DOHH2 (cell line): ENCODE data around the gene POP5.
A peak's percentile ranks its signal among the peaks of the same experiment; 100 is the strongest.

Experiments
- H3F3A ChIP-seq: fragments of 200-600 bp; sonication (generic), shearing (Covaris generic); 2 replicates; pipeline ENCODE4 v1.6.0; 2016; ENCODE audit warnings: antibody characterized with exemption, mild to moderate bottlenecking; ENCODE audit not compliant: control insufficient read depth, insufficient read depth
- H3K27ac ChIP-seq: fragments of 200-600 bp; sonication (generic); 2 replicates; pipeline ENCODE4 v1.5.1; 2014; ENCODE audit warnings: low read depth, mild to moderate bottlenecking, low read length, moderate library complexity
- H3K27me3 ChIP-seq: fragments of 200-600 bp; sonication (generic); 2 replicates; pipeline ENCODE4 v1.6.1; 2014; ENCODE audit warnings: mild to moderate bottlenecking, low read length, mixed read lengths; ENCODE audit not compliant: control insufficient read depth
- H3K36me3 ChIP-seq: fragments of 200-600 bp; sonication (generic); 2 replicates; pipeline ENCODE4 v1.6.1; 2014; ENCODE audit warnings: mild to moderate bottlenecking, low read length, moderate library complexity, mixed read lengths; ENCODE audit not compliant: control insufficient read depth
- H3K4me1 ChIP-seq: fragments of 200-600 bp; sonication (generic); 2 replicates; pipeline ENCODE4 v1.6.1; 2014; ENCODE audit warnings: mild to moderate bottlenecking, low read length, mixed read lengths; ENCODE audit not compliant: control insufficient read depth
- H3K4me2 ChIP-seq: fragments of 200-600 bp; sonication (generic); 2 replicates; pipeline ENCODE4 v1.6.0; 2014; ENCODE audit warnings: mild to moderate bottlenecking, low read length, moderate library complexity
- H3K4me3 ChIP-seq: fragments of 200-600 bp; sonication (generic); 2 replicates; pipeline ENCODE4 v1.5.1; 2014; ENCODE audit warnings: mild to moderate bottlenecking, low read length, mixed read lengths
- H3K79me2 ChIP-seq: fragments of 200-600 bp; sonication (generic); 2 replicates; pipeline ENCODE4 v1.6.1; 2014; ENCODE audit warnings: mild to moderate bottlenecking, low read length, mixed read lengths; ENCODE audit not compliant: control insufficient read depth
- H3K9me2 ChIP-seq: fragments of 200-600 bp; sonication (generic); replicated peaks from 2 replicates; pipeline ENCODE4 v1.6.1; 2014; ENCODE audit warnings: mild to moderate bottlenecking, low read length, mixed read lengths; ENCODE audit not compliant: control insufficient read depth
- H3K9me3 ChIP-seq: fragments of 200-600 bp; sonication (generic); 2 replicates; pipeline ENCODE4 v1.6.1; 2014; ENCODE audit warnings: antibody characterized with exemption, low read length, mixed read lengths; ENCODE audit not compliant: control insufficient read depth, insufficient read depth
- H4K20me1 ChIP-seq: fragments of 200-600 bp; sonication (generic); 2 replicates; pipeline ENCODE4 v1.6.0; 2014; ENCODE audit warnings: low read depth, mild to moderate bottlenecking, antibody characterized with exemption, low read length, moderate library complexity; ENCODE audit not compliant: control insufficient read depth, insufficient read depth
- EZH2phosphoT487 ChIP-seq: fragments of 200-600 bp; sonication (generic); IDR thresholded peaks from 2 replicates; pipeline ENCODE4 v1.6.1; 2017; ENCODE audit warnings: borderline replicate concordance, mild to moderate bottlenecking, antibody characterized with exemption, low read length, moderate library complexity, mixed read lengths
- TF ChIP-seq, protein P1 (sequence below): fragments of 200-600 bp; sonication (generic); IDR thresholded peaks from one replicate; pipeline ENCODE4 v1.5.1; 2014; ENCODE audit warnings: antibody characterized with exemption, mild to moderate bottlenecking, low read depth, low read length; ENCODE audit not compliant: poor library complexity, severe bottlenecking

POP5 gene

DNA sequence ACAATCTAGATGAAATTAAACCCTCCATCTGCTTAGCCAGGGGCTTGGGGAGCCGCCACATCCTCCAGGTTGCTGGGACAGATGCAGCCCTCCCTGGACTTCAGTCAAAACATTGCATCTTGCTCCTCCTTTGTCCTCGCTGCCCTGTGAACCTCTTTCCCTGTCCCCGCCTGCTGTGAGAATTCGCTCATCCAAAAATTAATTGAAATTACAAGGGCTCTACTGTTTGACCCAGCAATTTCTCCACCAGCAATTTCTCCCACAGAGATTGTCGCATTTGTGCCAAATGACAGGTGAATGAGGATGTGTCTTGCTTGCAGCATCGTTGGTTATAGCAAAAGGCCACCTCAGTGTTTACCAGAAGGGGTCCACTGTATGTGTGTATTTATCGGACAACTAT is 5.0 kb upstream of the POP5 start:
- no peak overlapping the region for H3K4me3 ChIP-seq
- H3F3A ChIP-seq, result peaks cover 3% of the 10 kb centered on the region; the same call in 1 of the 2 replicates
- H4K20me1 ChIP-seq, result no peaks in the 10 kb centered on the region
- no peak overlapping the region for H3K27ac ChIP-seq
- H3K4me2 ChIP-seq, result no peak overlapping the region
- H3K9me3 ChIP-seq, result no peaks in the 10 kb centered on the region
- H3K27me3 ChIP-seq, result peaks cover 20% of the 10 kb centered on the region
- TF ChIP-seq EZH2phosphoT487, result no peak
- TF ChIP-seq, protein P1, sequence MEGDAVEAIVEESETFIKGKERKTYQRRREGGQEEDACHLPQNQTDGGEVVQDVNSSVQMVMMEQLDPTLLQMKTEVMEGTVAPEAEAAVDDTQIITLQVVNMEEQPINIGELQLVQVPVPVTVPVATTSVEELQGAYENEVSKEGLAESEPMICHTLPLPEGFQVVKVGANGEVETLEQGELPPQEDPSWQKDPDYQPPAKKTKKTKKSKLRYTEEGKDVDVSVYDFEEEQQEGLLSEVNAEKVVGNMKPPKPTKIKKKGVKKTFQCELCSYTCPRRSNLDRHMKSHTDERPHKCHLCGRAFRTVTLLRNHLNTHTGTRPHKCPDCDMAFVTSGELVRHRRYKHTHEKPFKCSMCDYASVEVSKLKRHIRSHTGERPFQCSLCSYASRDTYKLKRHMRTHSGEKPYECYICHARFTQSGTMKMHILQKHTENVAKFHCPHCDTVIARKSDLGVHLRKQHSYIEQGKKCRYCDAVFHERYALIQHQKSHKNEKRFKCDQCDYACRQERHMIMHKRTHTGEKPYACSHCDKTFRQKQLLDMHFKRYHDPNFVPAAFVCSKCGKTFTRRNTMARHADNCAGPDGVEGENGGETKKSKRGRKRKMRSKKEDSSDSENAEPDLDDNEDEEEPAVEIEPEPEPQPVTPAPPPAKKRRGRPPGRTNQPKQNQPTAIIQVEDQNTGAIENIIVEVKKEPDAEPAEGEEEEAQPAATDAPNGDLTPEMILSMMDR, result no peak
- no peaks in the 10 kb centered on the region for H3K79me2 ChIP-seq
- H3K9me2 ChIP-seq, result no peaks in the 10 kb centered on the region
- peaks cover 26% of the 10 kb centered on the region for H3K4me1 ChIP-seq
- H3K36me3 ChIP-seq, result no peaks in the 10 kb centered on the region

DNA sequence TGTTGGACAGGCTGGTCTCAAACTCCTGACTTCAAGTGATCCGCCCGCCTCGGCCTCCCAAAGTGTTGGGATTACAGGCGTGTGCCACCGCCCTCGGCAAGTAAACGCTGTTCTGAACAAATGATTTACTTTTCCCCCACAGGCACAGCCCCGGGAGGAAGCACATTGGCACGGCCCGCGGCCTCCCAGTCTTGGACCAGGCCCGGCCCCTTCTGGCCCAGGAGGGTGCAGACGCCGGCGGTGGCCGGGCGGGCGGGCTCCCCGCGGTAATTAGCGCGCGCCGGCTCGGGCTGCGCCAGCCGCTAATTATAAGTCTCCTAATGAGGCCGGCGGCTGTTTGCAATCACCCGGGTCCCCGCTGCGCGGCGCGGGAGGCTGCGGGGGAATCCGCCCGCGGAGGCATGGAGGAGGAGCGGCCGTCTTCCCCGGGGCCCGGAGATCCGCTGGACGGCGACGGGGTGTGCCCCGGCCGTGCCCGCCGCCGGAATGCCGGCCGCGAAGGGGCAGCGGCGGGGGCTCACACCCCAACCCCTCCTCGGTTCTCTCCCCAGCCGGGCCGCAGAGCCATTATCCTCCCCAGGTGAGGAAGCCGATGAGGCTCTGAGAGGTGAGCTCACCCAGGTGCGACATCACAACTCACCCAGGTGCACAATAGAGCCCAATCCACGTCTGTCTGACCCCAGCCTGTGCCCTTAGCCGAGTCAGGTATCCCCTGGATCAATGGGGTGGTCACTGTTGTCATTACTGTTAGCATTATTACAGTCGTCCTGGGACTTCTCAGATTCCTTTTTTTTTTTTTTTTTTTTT is 3.3 kb upstream of the POP5 start:
- H3K9me3 ChIP-seq, result no peaks in the 10 kb centered on the region
- H3K4me3 ChIP-seq, result peak overlapping the region; percentile 60
- H3K4me2 ChIP-seq, result peak overlapping the region; percentile 55
- H3K36me3 ChIP-seq, result peaks cover 5% of the 10 kb centered on the region
- no peaks in the 10 kb centered on the region for H4K20me1 ChIP-seq
- H3F3A ChIP-seq, result peaks cover 3% of the 10 kb centered on the region; the same call in 1 of the 2 replicates
- peaks cover 37% of the 10 kb centered on the region for H3K4me1 ChIP-seq
- H3K9me2 ChIP-seq, result no peaks in the 10 kb centered on the region
- H3K27ac ChIP-seq, result no peak overlapping the region
- H3K79me2 ChIP-seq, result peaks cover 11% of the 10 kb centered on the region
- H3K27me3 ChIP-seq, result peaks cover 20% of the 10 kb centered on the region
- TF ChIP-seq, protein P1, result peak; percentile 28
- TF ChIP-seq EZH2phosphoT487, result peak; percentile 70; the same call in 1 of the 2 replicates

DNA sequence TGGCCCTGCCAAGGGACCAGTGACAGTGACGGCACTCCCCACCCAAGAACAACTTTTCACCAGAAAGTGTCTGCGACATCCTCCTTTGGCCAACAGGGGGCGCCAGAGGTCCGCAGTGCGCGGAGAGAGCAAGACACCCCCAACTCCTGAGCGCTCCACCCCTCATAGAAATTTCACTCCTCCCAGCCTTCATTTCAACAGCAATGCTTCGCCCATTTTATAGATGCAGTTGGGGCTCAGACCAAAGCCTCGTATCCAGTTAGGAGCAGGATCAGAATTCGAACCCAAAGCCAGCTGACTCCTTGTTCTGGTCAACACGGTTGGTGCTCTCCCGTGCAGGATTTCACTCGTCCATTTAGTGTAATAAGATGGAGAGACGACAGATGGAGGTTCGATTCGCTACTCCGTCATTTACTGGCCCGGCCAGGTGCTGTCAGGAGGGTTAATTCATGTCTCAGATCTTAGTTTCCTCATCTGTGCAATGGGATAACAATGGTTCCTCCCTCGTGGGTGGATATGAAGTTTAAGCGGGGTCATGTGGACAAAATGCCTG is 2.4 kb upstream of the POP5 start:
- peak overlapping the region; percentile 48 for H3K4me3 ChIP-seq
- H3K27ac ChIP-seq, result no peak overlapping the region
- peaks cover 38% of the 10 kb centered on the region for H3K4me1 ChIP-seq
- peaks cover 11% of the 10 kb centered on the region for H3K79me2 ChIP-seq
- no peaks in the 10 kb centered on the region for H4K20me1 ChIP-seq
- peak overlapping the region; percentile 55 for H3K4me2 ChIP-seq
- H3K36me3 ChIP-seq, result peaks cover 15% of the 10 kb centered on the region
- peaks cover 20% of the 10 kb centered on the region for H3K27me3 ChIP-seq
- H3K9me3 ChIP-seq, result no peaks in the 10 kb centered on the region
- TF ChIP-seq, protein P1, result peak; percentile 96
- TF ChIP-seq EZH2phosphoT487, result no peak
- H3K9me2 ChIP-seq, result no peaks in the 10 kb centered on the region
- H3F3A ChIP-seq, result peaks cover 3% of the 10 kb centered on the region; the same call in 1 of the 2 replicates
